WTC11 (cell line): ENCODE results near the gene USP15. TPM values are rescaled to one million over a fixed set of nuclear protein-coding genes. Genes with fewer than 3 reads are reported as not detected.

ENCODE experiments used
- ATAC-seq: fragments of 200-7000 bp; cut with Tn5 transposase; 2 replicates; pipeline ENCODE4 v1.10.0; 2021; ENCODE audit warnings: mild to moderate bottlenecking, moderate library complexity
- CTCF ChIA-PET: fragments of 300-600 bp; sonication (Branson Sonifier 250); formaldehyde crosslinking; loops from one replicate; lab custom pipeline; 2021; ENCODE audit warnings: antibody characterized with exemption; lab: Charles Lee
- POLR2A ChIA-PET: fragments of 350-600 bp; sonication (Branson Sonifier 250); formaldehyde crosslinking; loops from one replicate; lab custom pipeline; 2021; ENCODE audit warnings: antibody characterized with exemption; lab: Charles Lee
- DNase-seq: peaks from one replicate; pipeline ENCODE4 v3.0.0; 2021; ENCODE audit warnings: low spot score
- H3K27ac Mint-ChIP-seq: 2 replicates; pipeline ENCODE4 v1.8.0; 2021; ENCODE audit warnings: mixed read lengths
- H3K27me3 Mint-ChIP-seq: 2 replicates; pipeline ENCODE4 v1.8.0; 2021; ENCODE audit warnings: low read depth, mild to moderate bottlenecking, moderate library complexity, mixed read lengths
- H3K36me3 Mint-ChIP-seq: 2 replicates; pipeline ENCODE4 v1.8.0; 2021; ENCODE audit warnings: mixed read lengths
- H3K4me1 Mint-ChIP-seq: 2 replicates; pipeline ENCODE4 v1.8.0; 2022; ENCODE audit warnings: mixed read lengths
- H3K4me3 Mint-ChIP-seq: 2 replicates; pipeline ENCODE4 v1.8.0; 2021; ENCODE audit warnings: mild to moderate bottlenecking, moderate library complexity, mixed read lengths
- H3K9me3 Mint-ChIP-seq: 2 replicates; pipeline ENCODE4 v1.8.0; 2021; ENCODE audit warnings: mixed read lengths
- CREM ChIP-seq: sonication (generic); formaldehyde crosslinking; IDR thresholded peaks from 2 replicates; pipeline ENCODE4 v1.8.1; 2022; ENCODE audit warnings: mild to moderate bottlenecking, missing genetic modification reagents, moderate library complexity
- ETV6 ChIP-seq: sonication (generic); formaldehyde crosslinking; IDR thresholded peaks from 2 replicates; pipeline ENCODE4 v1.8.1; 2022; ENCODE audit warnings: mild to moderate bottlenecking, missing genetic modification reagents
- GABPB1 ChIP-seq: sonication (generic); formaldehyde crosslinking; IDR thresholded peaks from 2 replicates; pipeline ENCODE4 v1.8.1; 2023; ENCODE audit warnings: mild to moderate bottlenecking, missing genetic modification reagents
- GTF2I ChIP-seq: fragments of 250-450 bp; sonication (Bioruptor Pico); conservative IDR thresholded peaks from 2 replicates; pipeline ENCODE4 v1.4.0; 2021; ENCODE audit warnings: mild to moderate bottlenecking
- HMGA2 ChIP-seq: fragments of 250-450 bp; sonication (Bioruptor Pico); IDR thresholded peaks from 2 replicates; pipeline ENCODE4 v1.4.0; 2021; ENCODE audit warnings: mild to moderate bottlenecking, moderate library complexity
- JAZF1 ChIP-seq: fragments of 250-450 bp; sonication (Bioruptor Pico); IDR thresholded peaks from 2 replicates; pipeline ENCODE4 v1.9.0; 2021; ENCODE audit warnings: moderate library complexity, mild to moderate bottlenecking, inconsistent platforms
- KAT7 ChIP-seq: sonication (generic); formaldehyde crosslinking; IDR thresholded peaks from 2 replicates; pipeline ENCODE4 v1.8.1; 2023; ENCODE audit warnings: missing genetic modification reagents, mild to moderate bottlenecking, borderline replicate concordance
- NFYB ChIP-seq: sonication (generic); formaldehyde crosslinking; conservative IDR thresholded peaks from 2 replicates; pipeline ENCODE4 v1.8.0; 2022; ENCODE audit warnings: low read depth, missing genetic modification reagents
- NR1H2 ChIP-seq: sonication (generic); formaldehyde crosslinking; IDR thresholded peaks from 2 replicates; pipeline ENCODE4 v1.9.0; 2021; ENCODE audit warnings: mild to moderate bottlenecking, moderate library complexity, missing genetic modification reagents
- OVOL2 ChIP-seq: fragments of 250-450 bp; sonication (Bioruptor Pico); IDR thresholded peaks from 2 replicates; pipeline ENCODE4 v1.9.0; 2021; ENCODE audit warnings: mild to moderate bottlenecking, borderline replicate concordance
- RORB ChIP-seq: fragments of 250-450 bp; sonication (Bioruptor Pico); IDR thresholded peaks from 2 replicates; pipeline ENCODE4 v1.9.0; 2021; ENCODE audit warnings: mild to moderate bottlenecking
- SOX15 ChIP-seq: fragments of 250-450 bp; sonication (Bioruptor Pico); IDR thresholded peaks from 2 replicates; pipeline ENCODE4 v1.9.0; 2021; ENCODE audit warnings: mild to moderate bottlenecking
- TEAD4 ChIP-seq: sonication (generic); formaldehyde crosslinking; IDR thresholded peaks from 2 replicates; pipeline ENCODE4 v1.8.0; 2022; ENCODE audit warnings: mild to moderate bottlenecking, missing genetic modification reagents
- ZNF263 ChIP-seq: sonication (generic); formaldehyde crosslinking; IDR thresholded peaks from 2 replicates; pipeline ENCODE4 v1.8.1; 2022; ENCODE audit warnings: low read depth, mild to moderate bottlenecking, moderate library complexity, missing genetic modification reagents
- ZNF317 ChIP-seq: sonication (generic); formaldehyde crosslinking; IDR thresholded peaks from 2 replicates; pipeline ENCODE4 v1.8.1; 2023; ENCODE audit warnings: low read depth, mild to moderate bottlenecking, moderate library complexity, missing genetic modification reagents, borderline replicate concordance
- ZNF423 ChIP-seq: fragments of 250-450 bp; sonication (Bioruptor Pico); IDR thresholded peaks from 2 replicates; pipeline ENCODE4 v2.1.2; 2022; ENCODE audit warnings: mild to moderate bottlenecking, moderate library complexity
- total RNA-seq: library from RNA; stranded (reverse); gene quantifications from 3 replicates; pipeline ENCODE4 v1.2.3, GENCODE V29; 2021
- TF ChIP-seq, protein P1 (sequence below): sonication (generic); formaldehyde crosslinking; IDR thresholded peaks from 2 replicates; pipeline ENCODE4 v1.8.1; 2022; ENCODE audit warnings: mild to moderate bottlenecking, missing genetic modification reagents, moderate library complexity, borderline replicate concordance
- TF ChIP-seq, protein P2 (sequence below): sonication (generic); formaldehyde crosslinking; IDR thresholded peaks from 2 replicates; pipeline ENCODE4 v1.8.1; 2023; ENCODE audit warnings: mild to moderate bottlenecking, moderate library complexity, missing genetic modification reagents
- TF ChIP-seq, protein P3 (sequence below): sonication (generic); formaldehyde crosslinking; IDR thresholded peaks from 2 replicates; pipeline ENCODE4 v1.8.1; 2023; ENCODE audit warnings: mild to moderate bottlenecking, missing genetic modification reagents, borderline replicate concordance
- TF ChIP-seq, protein P4 (sequence below): sonication (generic); formaldehyde crosslinking; IDR thresholded peaks from 2 replicates; pipeline ENCODE4 v1.8.1; 2023; ENCODE audit warnings: mild to moderate bottlenecking, missing genetic modification reagents
- TF ChIP-seq, protein P5 (sequence below): sonication (generic); formaldehyde crosslinking; IDR thresholded peaks from 2 replicates; pipeline ENCODE4 v1.8.1; 2022; ENCODE audit warnings: missing genetic modification reagents, borderline replicate concordance
- TF ChIP-seq, protein P6 (sequence below): fragments of 250-450 bp; sonication (Bioruptor Pico); IDR thresholded peaks from 2 replicates; pipeline ENCODE4 v1.8.0; 2021; ENCODE audit warnings: mild to moderate bottlenecking

The USP15 gene
- total RNA-seq, 1 experiment from 2014 or later: 37.2 TPM

DNA sequence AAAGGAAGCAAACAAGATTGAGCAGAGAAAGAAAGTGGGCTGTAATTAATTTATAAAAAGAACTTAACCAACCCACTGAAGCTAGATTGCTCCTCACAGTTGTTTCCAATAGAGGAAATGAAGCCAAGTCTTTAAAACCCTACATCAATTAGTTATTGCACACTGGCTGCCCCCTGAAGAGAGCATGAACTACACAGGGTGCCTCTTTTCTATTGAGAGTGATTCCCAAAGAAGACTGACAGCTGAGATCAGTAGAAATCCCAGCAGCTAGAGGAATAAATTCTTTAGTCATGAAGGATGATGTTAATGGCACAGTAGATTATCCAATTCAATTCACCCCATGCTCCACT is 8.6 kb upstream of the USP15 start:
- ChIA-PET CTCF (no interaction called here), POLR2A (no interaction called here)
- Mint-ChIP-seq H3K4me1 (peaks cover 4% of the 10 kb centered on the region), H3K27me3 (no peaks in the 10 kb centered on the region), H3K36me3 (no peaks in the 10 kb centered on the region), H3K4me3 (no peak overlapping the region), H3K9me3 (no peaks in the 10 kb centered on the region), H3K27ac (no peak overlapping the region)
- ATAC-seq (no peak), DNase-seq (no peak)
- TF ChIP-seq JAZF1 (CRISPR knock-in tag) (no peak), GABPB1 (no peak), GTF2I (no peak), ZNF423 (CRISPR knock-in tag) (no peak), NR1H2 (CRISPR knock-in tag) (no peak), TEAD4 (no peak), OVOL2 (CRISPR knock-in tag) (no peak)
- TF ChIP-seq, protein P1, sequence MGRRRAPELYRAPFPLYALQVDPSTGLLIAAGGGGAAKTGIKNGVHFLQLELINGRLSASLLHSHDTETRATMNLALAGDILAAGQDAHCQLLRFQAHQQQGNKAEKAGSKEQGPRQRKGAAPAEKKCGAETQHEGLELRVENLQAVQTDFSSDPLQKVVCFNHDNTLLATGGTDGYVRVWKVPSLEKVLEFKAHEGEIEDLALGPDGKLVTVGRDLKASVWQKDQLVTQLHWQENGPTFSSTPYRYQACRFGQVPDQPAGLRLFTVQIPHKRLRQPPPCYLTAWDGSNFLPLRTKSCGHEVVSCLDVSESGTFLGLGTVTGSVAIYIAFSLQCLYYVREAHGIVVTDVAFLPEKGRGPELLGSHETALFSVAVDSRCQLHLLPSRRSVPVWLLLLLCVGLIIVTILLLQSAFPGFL (CRISPR knock-in tag): no peak
- TF ChIP-seq, protein P2, sequence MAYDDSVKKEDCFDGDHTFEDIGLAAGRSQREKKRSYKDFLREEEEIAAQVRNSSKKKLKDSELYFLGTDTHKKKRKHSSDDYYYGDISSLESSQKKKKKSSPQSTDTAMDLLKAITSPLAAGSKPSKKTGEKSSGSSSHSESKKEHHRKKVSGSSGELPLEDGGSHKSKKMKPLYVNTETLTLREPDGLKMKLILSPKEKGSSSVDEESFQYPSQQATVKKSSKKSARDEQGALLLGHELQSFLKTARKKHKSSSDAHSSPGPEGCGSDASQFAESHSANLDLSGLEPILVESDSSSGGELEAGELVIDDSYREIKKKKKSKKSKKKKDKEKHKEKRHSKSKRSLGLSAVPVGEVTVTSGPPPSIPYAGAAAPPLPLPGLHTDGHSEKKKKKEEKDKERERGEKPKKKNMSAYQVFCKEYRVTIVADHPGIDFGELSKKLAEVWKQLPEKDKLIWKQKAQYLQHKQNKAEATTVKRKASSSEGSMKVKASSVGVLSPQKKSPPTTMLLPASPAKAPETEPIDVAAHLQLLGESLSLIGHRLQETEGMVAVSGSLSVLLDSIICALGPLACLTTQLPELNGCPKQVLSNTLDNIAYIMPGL (CRISPR knock-in tag): no peak
- TF ChIP-seq, protein P3, sequence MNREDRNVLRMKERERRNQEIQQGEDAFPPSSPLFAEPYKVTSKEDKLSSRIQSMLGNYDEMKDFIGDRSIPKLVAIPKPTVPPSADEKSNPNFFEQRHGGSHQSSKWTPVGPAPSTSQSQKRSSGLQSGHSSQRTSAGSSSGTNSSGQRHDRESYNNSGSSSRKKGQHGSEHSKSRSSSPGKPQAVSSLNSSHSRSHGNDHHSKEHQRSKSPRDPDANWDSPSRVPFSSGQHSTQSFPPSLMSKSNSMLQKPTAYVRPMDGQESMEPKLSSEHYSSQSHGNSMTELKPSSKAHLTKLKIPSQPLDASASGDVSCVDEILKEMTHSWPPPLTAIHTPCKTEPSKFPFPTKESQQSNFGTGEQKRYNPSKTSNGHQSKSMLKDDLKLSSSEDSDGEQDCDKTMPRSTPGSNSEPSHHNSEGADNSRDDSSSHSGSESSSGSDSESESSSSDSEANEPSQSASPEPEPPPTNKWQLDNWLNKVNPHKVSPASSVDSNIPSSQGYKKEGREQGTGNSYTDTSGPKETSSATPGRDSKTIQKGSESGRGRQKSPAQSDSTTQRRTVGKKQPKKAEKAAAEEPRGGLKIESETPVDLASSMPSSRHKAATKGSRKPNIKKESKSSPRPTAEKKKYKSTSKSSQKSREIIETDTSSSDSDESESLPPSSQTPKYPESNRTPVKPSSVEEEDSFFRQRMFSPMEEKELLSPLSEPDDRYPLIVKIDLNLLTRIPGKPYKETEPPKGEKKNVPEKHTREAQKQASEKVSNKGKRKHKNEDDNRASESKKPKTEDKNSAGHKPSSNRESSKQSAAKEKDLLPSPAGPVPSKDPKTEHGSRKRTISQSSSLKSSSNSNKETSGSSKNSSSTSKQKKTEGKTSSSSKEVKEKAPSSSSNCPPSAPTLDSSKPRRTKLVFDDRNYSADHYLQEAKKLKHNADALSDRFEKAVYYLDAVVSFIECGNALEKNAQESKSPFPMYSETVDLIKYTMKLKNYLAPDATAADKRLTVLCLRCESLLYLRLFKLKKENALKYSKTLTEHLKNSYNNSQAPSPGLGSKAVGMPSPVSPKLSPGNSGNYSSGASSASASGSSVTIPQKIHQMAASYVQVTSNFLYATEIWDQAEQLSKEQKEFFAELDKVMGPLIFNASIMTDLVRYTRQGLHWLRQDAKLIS: no peak
- TF ChIP-seq, protein P4, sequence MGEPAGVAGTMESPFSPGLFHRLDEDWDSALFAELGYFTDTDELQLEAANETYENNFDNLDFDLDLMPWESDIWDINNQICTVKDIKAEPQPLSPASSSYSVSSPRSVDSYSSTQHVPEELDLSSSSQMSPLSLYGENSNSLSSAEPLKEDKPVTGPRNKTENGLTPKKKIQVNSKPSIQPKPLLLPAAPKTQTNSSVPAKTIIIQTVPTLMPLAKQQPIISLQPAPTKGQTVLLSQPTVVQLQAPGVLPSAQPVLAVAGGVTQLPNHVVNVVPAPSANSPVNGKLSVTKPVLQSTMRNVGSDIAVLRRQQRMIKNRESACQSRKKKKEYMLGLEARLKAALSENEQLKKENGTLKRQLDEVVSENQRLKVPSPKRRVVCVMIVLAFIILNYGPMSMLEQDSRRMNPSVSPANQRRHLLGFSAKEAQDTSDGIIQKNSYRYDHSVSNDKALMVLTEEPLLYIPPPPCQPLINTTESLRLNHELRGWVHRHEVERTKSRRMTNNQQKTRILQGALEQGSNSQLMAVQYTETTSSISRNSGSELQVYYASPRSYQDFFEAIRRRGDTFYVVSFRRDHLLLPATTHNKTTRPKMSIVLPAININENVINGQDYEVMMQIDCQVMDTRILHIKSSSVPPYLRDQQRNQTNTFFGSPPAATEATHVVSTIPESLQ: no peak
- TF ChIP-seq, protein P5, sequence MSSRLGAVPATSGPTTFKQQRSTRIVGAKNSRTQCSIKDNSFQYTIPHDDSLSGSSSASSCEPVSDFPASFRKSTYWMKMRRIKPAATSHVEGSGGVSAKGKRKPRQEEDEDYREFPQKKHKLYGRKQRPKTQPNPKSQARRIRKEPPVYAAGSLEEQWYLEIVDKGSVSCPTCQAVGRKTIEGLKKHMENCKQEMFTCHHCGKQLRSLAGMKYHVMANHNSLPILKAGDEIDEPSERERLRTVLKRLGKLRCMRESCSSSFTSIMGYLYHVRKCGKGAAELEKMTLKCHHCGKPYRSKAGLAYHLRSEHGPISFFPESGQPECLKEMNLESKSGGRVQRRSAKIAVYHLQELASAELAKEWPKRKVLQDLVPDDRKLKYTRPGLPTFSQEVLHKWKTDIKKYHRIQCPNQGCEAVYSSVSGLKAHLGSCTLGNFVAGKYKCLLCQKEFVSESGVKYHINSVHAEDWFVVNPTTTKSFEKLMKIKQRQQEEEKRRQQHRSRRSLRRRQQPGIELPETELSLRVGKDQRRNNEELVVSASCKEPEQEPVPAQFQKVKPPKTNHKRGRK (CRISPR knock-in tag): no peak

DNA sequence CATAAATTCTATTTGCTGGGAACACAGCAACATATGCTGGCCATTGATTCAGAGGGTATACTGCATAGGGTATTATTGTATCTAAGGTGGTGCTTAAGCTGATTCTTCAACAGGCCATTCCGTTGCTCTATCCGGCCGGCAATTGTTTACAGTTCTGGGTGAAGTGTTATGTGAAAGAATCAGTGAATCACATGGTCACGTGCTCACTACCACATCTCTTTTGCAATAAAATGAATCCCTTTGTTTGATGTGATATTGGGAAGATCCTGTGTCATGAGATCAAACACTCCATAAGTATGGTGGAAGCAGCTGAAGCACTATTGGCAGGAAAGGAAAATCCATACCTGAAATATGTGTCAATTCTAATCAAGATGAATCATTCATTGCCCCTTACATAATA is 7.6 kb upstream of the USP15 start:
- Mint-ChIP-seq H3K4me1 (peaks cover 4% of the 10 kb centered on the region), H3K36me3 (no peaks in the 10 kb centered on the region), H3K27ac (no peak overlapping the region), H3K27me3 (no peaks in the 10 kb centered on the region), H3K9me3 (no peaks in the 10 kb centered on the region), H3K4me3 (no peak overlapping the region)
- CTCF ChIA-PET: no interaction called here
- TF ChIP-seq RORB (CRISPR knock-in tag) (no peak), ZNF317 (no peak), HMGA2 (no peak), ZNF263 (CRISPR knock-in tag) (no peak), NFYB (CRISPR knock-in tag) (no peak), KAT7 (CRISPR knock-in tag) (no peak), TEAD4 (no peak), SOX15 (CRISPR knock-in tag) (no peak), ETV6 (CRISPR knock-in tag) (no peak), CREM (CRISPR knock-in tag) (no peak)
- TF ChIP-seq, protein P6, sequence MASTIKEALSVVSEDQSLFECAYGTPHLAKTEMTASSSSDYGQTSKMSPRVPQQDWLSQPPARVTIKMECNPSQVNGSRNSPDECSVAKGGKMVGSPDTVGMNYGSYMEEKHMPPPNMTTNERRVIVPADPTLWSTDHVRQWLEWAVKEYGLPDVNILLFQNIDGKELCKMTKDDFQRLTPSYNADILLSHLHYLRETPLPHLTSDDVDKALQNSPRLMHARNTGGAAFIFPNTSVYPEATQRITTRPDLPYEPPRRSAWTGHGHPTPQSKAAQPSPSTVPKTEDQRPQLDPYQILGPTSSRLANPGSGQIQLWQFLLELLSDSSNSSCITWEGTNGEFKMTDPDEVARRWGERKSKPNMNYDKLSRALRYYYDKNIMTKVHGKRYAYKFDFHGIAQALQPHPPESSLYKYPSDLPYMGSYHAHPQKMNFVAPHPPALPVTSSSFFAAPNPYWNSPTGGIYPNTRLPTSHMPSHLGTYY: no peak
- POLR2A ChIA-PET: no interaction called here
- ATAC-seq (no peak), DNase-seq (no peak)
